Type B pancreatic cell (in vitro differentiated cells): ENCODE results near the gene TGFBI. TPM values are rescaled to one million over a fixed set of nuclear protein-coding genes. Genes with fewer than 3 reads are reported as not detected.

ENCODE experiments used
- DNase-seq: peaks from one replicate; pipeline ENCODE4 v3.0.0; 2021; ENCODE audit warnings: mixed read lengths; ENCODE audit not compliant: unreplicated experiment; ENCODE audit errors: extremely low spot score
- H3K27ac Mint-ChIP-seq: 2 replicates; pipeline ENCODE4 v1.8.0; 2021; ENCODE audit warnings: mild to moderate bottlenecking, mixed read lengths
- H3K27me3 Mint-ChIP-seq: 2 replicates; pipeline ENCODE4 v1.8.0; 2021; ENCODE audit warnings: mixed read lengths
- H3K36me3 Mint-ChIP-seq: 2 replicates; pipeline ENCODE4 v1.8.0; 2021; ENCODE audit warnings: mixed read lengths
- H3K4me1 Mint-ChIP-seq: one replicate; pipeline ENCODE4 v1.8.0; 2021; ENCODE audit warnings: mixed read lengths; ENCODE audit not compliant: unreplicated experiment
- H3K4me3 Mint-ChIP-seq: 2 replicates; pipeline ENCODE4 v1.8.0; 2021; ENCODE audit warnings: mild to moderate bottlenecking, mixed read lengths
- H3K9me3 Mint-ChIP-seq: 2 replicates; pipeline ENCODE4 v1.8.0; 2021; ENCODE audit warnings: mixed read lengths
- total RNA-seq: library from RNA; stranded (reverse); gene quantifications from 2 replicates; pipeline ENCODE4 v1.2.1, GENCODE V29; 2021; ENCODE audit warnings: low replicate concordance
- TF ChIP-seq, protein P1 (sequence below): fragments of 200-600 bp; sonication (generic); conservative IDR thresholded peaks from 2 replicates; pipeline ENCODE4 v1.5.0; 2021; ENCODE audit warnings: antibody characterized with exemption, mild to moderate bottlenecking

TGFBI gene
- total RNA-seq, 1 donor from 2014 or later, result 302 TPM

DNA sequence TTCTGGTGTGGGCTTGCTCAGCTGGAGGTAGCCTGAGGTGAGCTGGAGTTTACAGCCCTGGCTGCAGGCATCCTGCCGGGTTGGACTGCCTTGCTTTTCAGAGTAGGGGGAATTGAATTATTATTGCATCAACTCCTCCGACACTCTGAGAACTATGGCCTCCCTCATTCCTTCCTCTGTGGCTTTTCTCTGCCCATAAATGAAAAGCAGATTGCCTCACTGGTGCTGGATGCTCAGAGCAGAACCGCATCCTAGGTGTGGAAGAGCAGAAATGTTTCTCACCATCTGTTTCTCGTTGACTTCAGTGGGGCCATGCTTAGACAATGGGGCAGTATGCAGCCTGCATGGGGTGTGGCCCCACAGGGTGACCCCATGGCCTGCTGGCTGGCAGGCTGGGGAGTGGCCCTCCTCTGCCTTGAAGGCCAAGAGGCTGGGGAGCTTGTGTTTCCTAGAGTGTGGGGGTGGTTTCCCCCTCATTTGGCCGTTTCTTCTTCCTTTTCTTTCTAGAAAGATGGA lies 27.3 kb upstream of the TGFBI start:
- Mint-ChIP-seq H3K4me3 (no peak overlapping the region), H3K9me3 (no peaks in the 10 kb centered on the region), H3K36me3 (no peaks in the 10 kb centered on the region), H3K27me3 (peaks cover 35% of the 10 kb centered on the region), H3K4me1 (peaks cover 49% of the 10 kb centered on the region), H3K27ac (no peak overlapping the region)
- TF ChIP-seq, protein P1, sequence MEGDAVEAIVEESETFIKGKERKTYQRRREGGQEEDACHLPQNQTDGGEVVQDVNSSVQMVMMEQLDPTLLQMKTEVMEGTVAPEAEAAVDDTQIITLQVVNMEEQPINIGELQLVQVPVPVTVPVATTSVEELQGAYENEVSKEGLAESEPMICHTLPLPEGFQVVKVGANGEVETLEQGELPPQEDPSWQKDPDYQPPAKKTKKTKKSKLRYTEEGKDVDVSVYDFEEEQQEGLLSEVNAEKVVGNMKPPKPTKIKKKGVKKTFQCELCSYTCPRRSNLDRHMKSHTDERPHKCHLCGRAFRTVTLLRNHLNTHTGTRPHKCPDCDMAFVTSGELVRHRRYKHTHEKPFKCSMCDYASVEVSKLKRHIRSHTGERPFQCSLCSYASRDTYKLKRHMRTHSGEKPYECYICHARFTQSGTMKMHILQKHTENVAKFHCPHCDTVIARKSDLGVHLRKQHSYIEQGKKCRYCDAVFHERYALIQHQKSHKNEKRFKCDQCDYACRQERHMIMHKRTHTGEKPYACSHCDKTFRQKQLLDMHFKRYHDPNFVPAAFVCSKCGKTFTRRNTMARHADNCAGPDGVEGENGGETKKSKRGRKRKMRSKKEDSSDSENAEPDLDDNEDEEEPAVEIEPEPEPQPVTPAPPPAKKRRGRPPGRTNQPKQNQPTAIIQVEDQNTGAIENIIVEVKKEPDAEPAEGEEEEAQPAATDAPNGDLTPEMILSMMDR, result no peak
- no peak for DNase-seq

DNA sequence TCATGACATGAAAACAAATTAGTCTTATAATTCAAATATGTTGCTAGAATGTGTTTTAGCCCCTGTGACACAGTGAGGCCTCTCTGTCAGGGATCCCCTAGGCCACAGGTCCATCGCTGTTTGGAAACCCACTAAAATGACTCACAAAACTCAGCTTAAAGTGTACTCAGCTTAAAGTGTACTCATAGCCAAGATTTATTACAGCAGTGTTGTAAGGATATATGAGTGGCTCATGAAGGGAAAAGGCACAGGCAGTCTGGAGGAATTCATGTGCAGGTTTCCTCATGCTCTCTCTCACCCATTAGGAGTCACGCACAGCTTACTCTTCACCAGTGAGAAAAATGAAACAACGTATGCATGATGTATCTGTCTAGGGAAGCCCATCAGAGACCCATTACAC lies 24.4 kb upstream of the TGFBI start:
- peaks cover 6% of the 10 kb centered on the region for H3K9me3 Mint-ChIP-seq
- TF ChIP-seq, protein P1, result no peak
- H3K36me3 Mint-ChIP-seq, result no peaks in the 10 kb centered on the region
- DNase-seq, result no peak
- peaks cover 27% of the 10 kb centered on the region for H3K27me3 Mint-ChIP-seq
- H3K4me3 Mint-ChIP-seq, result no peak overlapping the region
- H3K27ac Mint-ChIP-seq, result no peak overlapping the region
- H3K4me1 Mint-ChIP-seq, result peaks cover 31% of the 10 kb centered on the region

DNA sequence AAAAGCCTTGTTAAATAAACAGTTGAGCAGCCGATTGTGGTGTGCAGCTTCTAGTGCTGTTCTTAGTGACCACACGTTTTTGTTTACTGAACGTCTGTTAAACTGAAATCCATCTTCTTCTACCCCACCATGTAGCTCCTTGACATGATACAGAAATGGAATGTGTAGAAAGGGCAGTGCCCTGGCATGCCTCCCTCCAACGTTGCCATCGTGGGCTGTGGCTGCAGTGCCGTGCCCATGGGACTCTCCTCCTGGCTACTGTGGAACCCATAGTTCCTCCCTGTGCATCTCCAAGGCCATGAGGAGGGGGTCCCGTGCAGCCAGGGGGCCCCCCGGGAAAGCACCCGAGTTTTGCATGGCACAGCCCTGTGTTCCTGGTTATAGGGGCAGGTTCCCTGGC lies 23.3 kb upstream of the TGFBI start:
- Mint-ChIP-seq H3K4me1 (peaks cover 32% of the 10 kb centered on the region), H3K27me3 (peaks cover 21% of the 10 kb centered on the region), H3K4me3 (no peak overlapping the region), H3K9me3 (peaks cover 6% of the 10 kb centered on the region), H3K27ac (no peak overlapping the region), H3K36me3 (no peaks in the 10 kb centered on the region)
- no peak for DNase-seq
- TF ChIP-seq, protein P1, result no peak

DNA sequence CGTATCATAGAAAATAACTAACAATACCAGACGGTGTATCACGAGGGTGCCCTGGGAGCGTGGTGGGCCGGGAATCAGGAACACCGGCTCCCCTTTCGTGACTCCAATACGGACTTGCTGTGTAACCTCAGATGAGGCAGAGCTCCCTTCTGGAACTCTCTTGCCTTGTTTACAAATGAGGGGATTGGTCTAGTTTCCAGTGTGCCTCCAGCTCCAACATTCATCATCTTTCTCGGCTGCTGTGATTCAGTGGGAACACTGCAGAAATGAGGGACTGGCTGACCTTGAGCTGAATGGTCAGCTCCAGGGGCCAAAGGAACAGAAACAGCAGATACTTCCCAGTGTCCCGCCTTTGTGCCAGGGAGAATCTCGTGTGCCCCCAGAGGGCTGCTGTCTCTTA lies 22.6 kb upstream of the TGFBI start:
- Mint-ChIP-seq H3K4me1 (peaks cover 37% of the 10 kb centered on the region), H3K27me3 (peaks cover 18% of the 10 kb centered on the region), H3K27ac (no peak overlapping the region), H3K4me3 (no peak overlapping the region), H3K36me3 (no peaks in the 10 kb centered on the region), H3K9me3 (peaks cover 6% of the 10 kb centered on the region)
- DNase-seq, result no peak
- TF ChIP-seq, protein P1, result no peak

DNA sequence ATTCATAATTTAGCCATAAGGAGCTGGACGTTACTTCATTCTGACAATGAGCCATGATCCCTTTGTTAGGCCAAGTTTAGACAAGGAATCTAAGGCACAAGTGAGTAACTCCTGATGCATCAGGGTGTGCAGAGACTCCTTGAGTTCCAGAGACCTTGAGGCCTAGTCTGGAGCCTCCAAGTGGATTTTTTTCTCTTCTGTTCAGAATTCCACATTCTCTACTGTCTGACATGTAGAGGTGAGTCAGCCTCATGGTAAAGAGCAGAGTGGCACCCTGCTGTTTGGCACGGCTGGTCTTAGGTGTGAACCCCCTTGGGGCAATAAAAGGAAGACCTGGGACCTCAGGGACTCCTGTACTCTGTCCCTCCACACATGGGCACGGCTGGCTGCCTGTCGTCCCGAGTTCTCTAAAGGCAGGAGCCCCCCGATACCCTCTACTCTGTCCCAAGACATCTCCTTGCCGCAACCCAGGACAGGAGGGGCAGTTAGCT lies 22.0 kb upstream of the TGFBI start:
- peaks cover 6% of the 10 kb centered on the region for H3K9me3 Mint-ChIP-seq
- peaks cover 18% of the 10 kb centered on the region for H3K27me3 Mint-ChIP-seq
- peaks cover 38% of the 10 kb centered on the region for H3K4me1 Mint-ChIP-seq
- no peak overlapping the region for H3K27ac Mint-ChIP-seq
- DNase-seq, result no peak
- H3K36me3 Mint-ChIP-seq, result no peaks in the 10 kb centered on the region
- no peak overlapping the region for H3K4me3 Mint-ChIP-seq
- TF ChIP-seq, protein P1, result no peak

DNA sequence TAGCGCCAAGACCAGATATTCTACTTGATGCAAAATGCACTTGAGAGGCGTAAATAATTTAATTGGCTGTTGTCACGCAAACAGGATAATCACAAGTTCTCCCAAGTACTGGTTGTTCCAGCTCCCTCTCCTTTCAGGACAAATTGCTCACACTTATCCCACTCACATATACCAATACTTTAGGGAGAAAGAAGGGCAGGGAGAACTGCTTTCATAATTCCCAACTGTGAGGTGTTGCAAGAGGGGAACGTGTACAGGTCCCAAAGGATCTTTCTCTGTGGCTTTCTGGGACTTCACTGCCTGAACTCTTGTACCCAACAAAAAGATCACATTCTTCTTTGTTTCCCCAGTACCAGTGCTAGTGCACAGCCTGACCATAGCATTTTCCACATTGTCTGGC lies 21.5 kb upstream of the TGFBI start:
- Mint-ChIP-seq H3K27me3 (peaks cover 21% of the 10 kb centered on the region), H3K4me1 (peaks cover 38% of the 10 kb centered on the region), H3K27ac (no peak overlapping the region), H3K9me3 (peaks cover 6% of the 10 kb centered on the region), H3K4me3 (no peak overlapping the region), H3K36me3 (no peaks in the 10 kb centered on the region)
- DNase-seq, result no peak
- TF ChIP-seq, protein P1, result no peak
